Measurements from ENCODE around the gene FIBCD1. TPM values are rescaled to one million over a fixed set of nuclear protein-coding genes. Genes with fewer than 3 reads are reported as not detected.

The FIBCD1 gene
- total and polyA plus RNA-seq, 12 donors: 0.11 to 55.7 (median 18.3) TPM

- WGBS, 4 donors: 82 to 90% (median 87%) methylated on average over 8 of the region's 8 CpGs
- DNase-seq: peak in 1 of 7 donors; percentile 34
- Histone ChIP-seq H3K27me3 (no peaks in the 10 kb centered on the region), H3K27ac (no peak overlapping the region), H3K9me3 (replicated peaks in 1 of 3) (no peaks in the 10 kb centered on the region), H3K36me3 (replicated peaks in 1 of 2) (peaks cover 0 to 24% of the 10 kb centered on the region in 2 donors), H3K4me1 (replicated peaks in 1 of 2) (peaks cover 0 to 12% of the 10 kb centered on the region in 2 donors), H3K4me3 (no peak overlapping the region)
- TF ChIP-seq POLR2A (IDR thresholded peaks at IDR 0.05) (no peak), CTCF (IDR thresholded peaks at IDR 0.05) (no peak)
- intact Hi-C loops (cut with DNase I): no loop called here
Measured at GRCh38 chr9:130856474-130856873, 82.6 kb downstream of the FIBCD1 start.

- no peaks in the 10 kb centered on the region for H3K27me3 ChIP-seq
- H3K9me3 ChIP-seq (replicated peaks in 1 of 3): no peaks in the 10 kb centered on the region
- 91 to 96% (median 94%) methylated on average over 9 of the region's 9 CpGs for WGBS, 4 donors
- no peak overlapping the region for H3K27ac ChIP-seq
- H3K4me1 ChIP-seq (replicated peaks in 1 of 2): peaks cover 0 to 7% of the 10 kb centered on the region in 2 donors
- intact Hi-C loops (cut with DNase I): no loop called here
- TF ChIP-seq POLR2A (IDR thresholded peaks at IDR 0.05) (no peak), CTCF (IDR thresholded peaks at IDR 0.05) (no peak)
- no peak overlapping the region for H3K4me3 ChIP-seq
- H3K36me3 ChIP-seq (replicated peaks in 1 of 2): peaks cover 0 to 24% of the 10 kb centered on the region in 2 donors
- peak in 1 of 7 donors; percentile 48 for DNase-seq
Measured at GRCh38 chr9:130854835-130855234, 84.2 kb downstream of the FIBCD1 start.

DNA sequence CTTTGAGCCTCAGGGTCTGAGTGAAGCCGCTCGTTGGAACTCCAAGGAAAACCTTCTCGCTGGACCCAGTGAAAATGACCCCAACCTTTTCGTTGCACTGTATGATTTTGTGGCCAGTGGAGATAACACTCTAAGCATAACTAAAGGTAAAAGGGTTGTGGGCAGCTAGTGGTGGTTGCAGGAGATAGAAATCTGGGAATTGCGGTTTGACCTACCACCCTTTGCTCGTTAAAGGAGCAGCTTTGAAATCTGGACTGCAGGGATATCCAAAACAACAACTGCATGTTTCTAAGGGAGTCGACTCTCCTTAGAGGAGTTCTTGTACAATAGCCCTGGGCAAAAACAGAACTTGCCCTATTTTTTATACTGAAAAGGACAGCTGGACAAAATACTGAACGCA, 85.0 kb downstream of the FIBCD1 start:
- TF ChIP-seq POLR2A (IDR thresholded peaks at IDR 0.05) (no peak), CTCF (IDR thresholded peaks at IDR 0.05) (no peak)
- Histone ChIP-seq H3K9me3 (replicated peaks in 1 of 3) (no peaks in the 10 kb centered on the region), H3K27ac (no peak overlapping the region), H3K36me3 (replicated peaks in 1 of 2) (peaks cover 0 to 24% of the 10 kb centered on the region in 2 donors), H3K4me1 (replicated peaks in 1 of 2) (peaks cover 0 to 7% of the 10 kb centered on the region in 2 donors), H3K27me3 (no peaks in the 10 kb centered on the region), H3K4me3 (no peak overlapping the region)
- intact Hi-C loops (cut with DNase I): no loop called here
- peak in 1 of 7 donors; percentile 9 for DNase-seq
- 85 to 91% (median 87%) methylated on average over 8 of the region's 8 CpGs for WGBS, 4 donors

GRCh38 chr9:130852801-130853200, 86.2 kb downstream of the FIBCD1 start:
- DNase-seq: peak in 1 of 7 donors; percentile 28
- WGBS, 4 donors: 89 to 95% (median 92%) methylated on average over 7 of the region's 7 CpGs
- Histone ChIP-seq H3K9me3 (replicated peaks in 1 of 3) (no peaks in the 10 kb centered on the region), H3K4me1 (replicated peaks in 1 of 2) (peaks cover 6 to 13% of the 10 kb centered on the region in 2 donors), H3K4me3 (no peak overlapping the region), H3K27ac (no peak overlapping the region), H3K36me3 (replicated peaks in 1 of 2) (peaks cover 0 to 24% of the 10 kb centered on the region in 2 donors), H3K27me3 (no peaks in the 10 kb centered on the region)
- TF ChIP-seq CTCF (IDR thresholded peaks at IDR 0.05): no peak
- no peak for TF ChIP-seq POLR2A (IDR thresholded peaks at IDR 0.05)
- intact Hi-C loops (cut with DNase I): no loop called here

Other genes starting within 250 kb of the FIBCD1 start
- 10 to 100 TPM in 8 of 9 donors, 1 to 10 TPM in 1; 9.5 to 29.8 (median 19.8) TPM for gene EXOSC2, start 245.5 kb downstream of the FIBCD1 start, total RNA-seq
- gene EXOSC2, start 245.5 kb downstream of the FIBCD1 start, polyA plus RNA-seq: 10 to 100 TPM; 15.5 to 28.8 (median 16.6) TPM
- gene ABL1, start 104.0 kb downstream of the FIBCD1 start, total RNA-seq: 10 to 100 TPM; 27.2 to 83.2 (median 47.1) TPM
- gene ABL1, start 104.0 kb downstream of the FIBCD1 start, polyA plus RNA-seq: 10 to 100 TPM; 30.0 to 52.1 (median 33.6) TPM
- gene QRFP, start 42.4 kb downstream of the FIBCD1 start, total RNA-seq: not detected
- not detected for gene QRFP, start 42.4 kb downstream of the FIBCD1 start, polyA plus RNA-seq
- gene LAMC3, start 69.9 kb upstream of the FIBCD1 start, total RNA-seq: 100 to 1,000 TPM in 1 of 9 donors, 10 to 100 TPM in 7, 1 to 10 TPM in 1; 3.6 to 125 (median 45.2) TPM
- 10 to 100 TPM in 2 of 3 donors, 1 to 10 TPM in 1; 3.3 to 85.3 (median 67.0) TPM for gene LAMC3, start 69.9 kb upstream of the FIBCD1 start, polyA plus RNA-seq
- 10 to 100 TPM in 2 of 9 donors, 1 to 10 TPM in 7; 2.1 to 19.2 (median 5.6) TPM for gene AIF1L, start 157.3 kb upstream of the FIBCD1 start, total RNA-seq
- 10 to 100 TPM in 1 of 3 donors, 1 to 10 TPM in 2; 4.2 to 12.7 (median 8.5) TPM for gene AIF1L, start 157.3 kb upstream of the FIBCD1 start, polyA plus RNA-seq
- 10 to 100 TPM; 22.6 to 76.6 (median 39.3) TPM for gene NUP214, start 186.3 kb upstream of the FIBCD1 start, total RNA-seq
- 10 to 100 TPM; 31.7 to 47.5 (median 32.0) TPM for gene NUP214, start 186.3 kb upstream of the FIBCD1 start, polyA plus RNA-seq